ENCODE results near the gene PLK1. TPM values are rescaled to one million over a fixed set of nuclear protein-coding genes. Genes with fewer than 3 reads are reported as not detected.
"Not testable (repeated sequence)": the region's sequence is repeated elsewhere in the genome, so short reads cannot be mapped to it uniquely, and the experiment has no call there.

Gene PLK1
- total and polyA plus RNA-seq, 2 of the 13 experiments (the other 11 are each of a cell fraction or from before 2014, with no cell fraction given), result 71.5 to 76.3 TPM

DNA sequence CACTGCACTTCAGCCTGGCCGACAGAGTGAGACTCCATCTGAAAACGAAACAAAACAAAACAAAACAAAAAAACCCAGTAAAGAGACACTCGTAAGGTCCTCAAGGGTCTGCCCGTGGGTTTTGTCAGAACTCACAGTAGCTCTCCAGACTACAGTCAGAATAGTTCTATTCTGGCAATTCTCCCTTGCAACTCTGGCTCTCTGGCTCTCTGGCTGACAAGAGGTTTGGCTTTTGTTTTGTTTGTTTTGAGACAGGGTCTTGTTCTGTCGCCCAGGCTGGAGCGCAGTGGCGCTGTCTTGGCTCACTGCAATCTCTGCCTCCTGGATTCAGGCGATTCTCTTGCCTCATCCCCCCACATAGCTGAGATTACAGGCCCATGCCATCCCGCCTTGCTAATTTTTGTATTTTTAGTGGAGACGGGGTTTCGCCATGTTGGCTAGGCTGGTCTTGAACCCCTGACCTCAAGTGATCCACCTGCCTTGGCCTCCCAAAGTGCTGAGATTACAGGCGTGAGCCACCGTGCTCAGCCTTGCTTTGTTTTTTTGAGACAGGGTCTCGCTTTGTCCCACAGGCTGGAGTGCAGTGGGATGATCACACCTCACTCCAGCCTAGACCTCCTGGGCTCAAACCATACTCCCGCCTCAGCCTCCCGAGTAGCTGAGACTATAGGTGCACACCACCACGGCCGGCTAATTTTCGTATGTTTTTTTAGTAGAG is 55.6 kb downstream of the PLK1 start (continued):
- TF ChIP-seq, protein P1, sequence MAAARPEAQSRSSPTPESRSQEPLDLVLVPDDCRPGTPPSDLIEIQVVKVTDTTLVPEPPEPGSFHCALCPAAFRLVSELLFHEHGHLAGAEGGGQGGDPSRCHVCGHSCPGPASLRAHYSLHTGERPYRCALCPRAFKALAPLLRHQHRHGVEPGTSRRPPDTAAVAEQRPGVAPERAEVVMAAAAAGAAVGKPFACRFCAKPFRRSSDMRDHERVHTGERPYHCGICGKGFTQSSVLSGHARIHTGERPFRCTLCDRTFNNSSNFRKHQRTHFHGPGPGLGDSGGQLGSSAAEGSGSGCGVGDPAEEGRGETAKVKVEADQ (CRISPR knock-in tag; IDR thresholded peaks at IDR 0.05; ENCODE audit: borderline replicate concordance), result no peak

DNA sequence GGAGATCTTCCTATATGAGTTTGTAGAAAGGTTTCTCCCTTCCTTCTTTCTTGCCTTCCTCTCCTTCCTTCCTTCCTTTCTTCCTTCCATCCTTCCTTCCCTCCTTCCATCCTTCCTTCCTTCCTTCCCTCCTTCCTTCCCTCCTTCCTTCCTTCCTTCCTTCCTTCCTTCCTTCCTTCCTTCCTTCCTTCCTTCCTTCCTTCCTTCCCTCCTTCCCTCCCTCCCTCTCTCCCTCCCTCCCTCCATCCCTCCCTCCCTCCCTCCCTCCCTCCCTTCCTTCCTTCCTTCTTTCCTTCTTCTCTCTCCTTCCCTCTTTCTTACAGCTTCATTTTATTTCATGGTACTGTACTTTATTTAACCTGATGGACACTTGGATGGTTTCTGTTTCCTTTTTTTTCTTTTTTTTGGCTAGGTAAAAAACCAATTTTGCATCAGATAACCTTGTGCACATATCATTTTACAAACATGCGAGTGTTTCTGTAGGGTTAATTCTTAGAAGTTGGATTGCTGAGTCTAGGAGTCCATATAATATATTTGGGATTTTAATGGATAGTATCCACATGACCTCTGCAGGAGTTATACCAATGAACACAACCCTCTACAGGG is 58.8 kb downstream of the PLK1 start:
- H3K79me2 ChIP-seq (ENCODE audit: insufficient read depth, low read length); H4K20me1 ChIP-seq (ENCODE audit: insufficient read depth, low read length); H2AFZ ChIP-seq (ENCODE audit: low read length); ATAC-seq; H3K9ac ChIP-seq (ENCODE audit: insufficient read depth, low read depth, low read length); H3K27ac ChIP-seq (ENCODE audit: extremely low read length, insufficient read depth, low read length); DNase-seq (ENCODE audit: low spot score); H3K4me2 ChIP-seq (ENCODE audit: low read depth, low read length); FAIRE-seq; H3K4me3 ChIP-seq (replicated peaks in 1 of 3; ENCODE audit: insufficient read depth in 1 of 3, low read depth in 2 of 3, low read length in 3 of 3); H3K36me3 ChIP-seq (replicated peaks in 1 of 2; ENCODE audit: control insufficient read depth in 1 of 2, insufficient read depth in 2 of 2, low read length in 2 of 2); H3K9me3 ChIP-seq (ENCODE audit: low read length); H3K27me3 ChIP-seq (ENCODE audit: control insufficient read depth in 1 of 2, insufficient read depth in 2 of 2, low read length in 2 of 2); POLR2A ChIA-PET; BruUV-seq (replicated peaks): not testable (repeated sequence)
- peaks cover 28% of the 10 kb centered on the region for H3K4me1 ChIP-seq (ENCODE audit: insufficient read depth, low read length)
- in situ Hi-C loops (cut with HindIII; ENCODE audit: extremely low pct_ligation_motif_present, low pct_unique_long_range_greater_than_20kb) (loop anchor here (5.0 kb wide), 1 partner anchor 300 kb away; no protein-coding TSS in a partner anchor), intact Hi-C loops (cut with micrococcal nuclease; ENCODE audit: unreplicated experiment) (loop anchor here (5.0 kb wide), 1 partner anchor 65 kb away; no protein-coding TSS in a partner anchor)
- CTCF ChIA-PET (ENCODE audit: low intra/inter-chr PET ratio, low total read pairs), result interaction anchor here (0.8 kb wide), 1 partner anchor 273 kb away, joined by 3 read pairs; no protein-coding TSS in a partner anchor
- WGBS (ENCODE audit: low lambda C conversion rate), result 25% methylated on average over 1 of the region's 1 CpG
- TF ChIP-seq PCBP1 (IDR thresholded peaks at IDR 0.05; ENCODE audit: borderline replicate concordance, low read depth, low read length) (0 out of 2 replicates have a peak, but pooled peaks have one; percentile 69), HNRNPK (IDR thresholded peaks at IDR 0.05; ENCODE audit: low read depth, low read length, poor library complexity, severe bottlenecking) (peak; percentile 97)

Measured in HepG2 (cell line).